ENCODE data around the gene TMEM144. TPM values are rescaled to one million over a fixed set of nuclear protein-coding genes. Genes with fewer than 3 reads are reported as not detected.

TMEM144 gene
- total RNA-seq, 1 experiment from 2014 or later: 17.9 TPM

DNA sequence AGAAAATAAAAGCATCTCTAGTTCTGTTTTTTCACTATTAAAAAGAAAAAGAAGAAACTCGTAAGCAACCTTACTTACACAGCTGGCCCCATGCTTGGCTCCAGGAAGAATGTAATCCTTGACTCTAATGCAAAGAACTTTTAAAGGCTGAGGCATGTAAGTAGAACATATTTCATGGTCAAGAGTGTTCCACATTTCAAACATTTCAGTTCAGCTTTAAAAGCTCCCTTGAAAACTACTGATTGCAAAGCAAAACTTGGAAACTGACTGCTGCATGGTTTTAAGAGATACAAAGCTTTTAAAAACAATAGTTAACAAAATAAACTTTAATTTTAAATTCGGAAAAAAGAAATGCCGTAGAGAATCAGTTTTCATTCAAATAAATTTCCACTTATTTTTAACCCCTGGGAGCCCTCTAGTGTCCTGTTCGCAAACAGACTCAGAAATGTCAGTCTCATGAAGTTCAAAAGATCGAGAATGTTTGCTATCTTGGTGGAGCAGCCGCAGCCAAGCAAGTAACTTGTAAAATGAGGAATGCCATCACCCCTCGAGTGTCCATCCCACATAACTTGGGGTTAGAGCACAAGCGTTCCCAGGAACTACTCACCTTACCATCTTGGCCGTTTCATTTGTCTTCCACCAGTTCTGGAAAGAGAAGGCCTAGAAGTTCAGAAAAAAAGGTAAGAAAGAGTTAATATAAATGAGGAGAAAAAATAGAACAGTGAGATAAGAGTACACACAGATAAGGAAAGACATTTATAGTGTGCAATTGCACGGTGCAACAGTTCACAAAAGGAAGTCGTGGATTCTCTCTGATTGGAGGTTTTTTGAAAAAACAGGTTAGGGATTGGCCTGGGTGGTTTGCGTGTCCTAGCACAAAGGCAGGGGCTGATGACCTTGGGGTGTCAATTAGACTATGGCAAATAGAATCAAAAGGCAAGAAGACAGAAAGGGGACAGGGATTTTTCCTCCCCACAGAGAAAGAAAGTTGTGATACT lies 37.7 kb upstream of the TMEM144 start, which contains the start of gene GASK1B:
GASK1B (minus strand) TSS at position 765 of the 998 bp plus-strand sequence. CDS start 1,650 bp downstream, outside the sequence.
- Histone ChIP-seq H3K4me3 (ENCODE audit: low read depth, low read length) (peak within 1 kb of the TSS; percentile 49), H3K9me3 (no peaks in the 10 kb centered on the region), H3K36me3 (ENCODE audit: control insufficient read depth, insufficient read depth, low read length) (no peaks in the 10 kb centered on the region), H3K27me3 (replicated peaks; ENCODE audit: control insufficient read depth, insufficient read depth, low read length) (no peaks in the 10 kb centered on the region), H3K4me1 (peaks cover 14% of the 10 kb centered on the region)
- no peaks in the 10 kb centered on the region for H3K9me3 Mint-ChIP-seq (ENCODE audit: unreplicated experiment)
- intact Hi-C loops (cut with micrococcal nuclease; ENCODE audit: unreplicated experiment): loop anchor here (1.0 kb wide), 1 partner anchor 180 kb away; no protein-coding TSS in a partner anchor
- H3K4me3 Mint-ChIP-seq (ENCODE audit: unreplicated experiment): peak within 1 kb of the TSS; percentile 89
- CTCF ChIA-PET: no interaction called here
- POLR2A ChIA-PET: no interaction called here
- H3K4me1 Mint-ChIP-seq (ENCODE audit: low read depth, unreplicated experiment): peaks cover 14% of the 10 kb centered on the region
- H3K36me3 Mint-ChIP-seq (ENCODE audit: insufficient read depth, unreplicated experiment): peaks cover 34% of the 10 kb centered on the region
- DNase-seq: peak; percentile 56 to 68
- H3K27me3 Mint-ChIP-seq (ENCODE audit: insufficient read depth, unreplicated experiment): no peaks in the 10 kb centered on the region
- TF ChIP-seq, protein P1, sequence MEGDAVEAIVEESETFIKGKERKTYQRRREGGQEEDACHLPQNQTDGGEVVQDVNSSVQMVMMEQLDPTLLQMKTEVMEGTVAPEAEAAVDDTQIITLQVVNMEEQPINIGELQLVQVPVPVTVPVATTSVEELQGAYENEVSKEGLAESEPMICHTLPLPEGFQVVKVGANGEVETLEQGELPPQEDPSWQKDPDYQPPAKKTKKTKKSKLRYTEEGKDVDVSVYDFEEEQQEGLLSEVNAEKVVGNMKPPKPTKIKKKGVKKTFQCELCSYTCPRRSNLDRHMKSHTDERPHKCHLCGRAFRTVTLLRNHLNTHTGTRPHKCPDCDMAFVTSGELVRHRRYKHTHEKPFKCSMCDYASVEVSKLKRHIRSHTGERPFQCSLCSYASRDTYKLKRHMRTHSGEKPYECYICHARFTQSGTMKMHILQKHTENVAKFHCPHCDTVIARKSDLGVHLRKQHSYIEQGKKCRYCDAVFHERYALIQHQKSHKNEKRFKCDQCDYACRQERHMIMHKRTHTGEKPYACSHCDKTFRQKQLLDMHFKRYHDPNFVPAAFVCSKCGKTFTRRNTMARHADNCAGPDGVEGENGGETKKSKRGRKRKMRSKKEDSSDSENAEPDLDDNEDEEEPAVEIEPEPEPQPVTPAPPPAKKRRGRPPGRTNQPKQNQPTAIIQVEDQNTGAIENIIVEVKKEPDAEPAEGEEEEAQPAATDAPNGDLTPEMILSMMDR (IDR thresholded peaks at IDR 0.05; ENCODE audit: insufficient read depth in 1 of 2, low read depth in 1 of 2, low read length in 1 of 2, severe bottlenecking in 1 of 2, unreplicated experiment in 1 of 2): peak; percentile 25 to 27
- peak within 1 kb of the TSS; percentile 97 for H3K27ac Mint-ChIP-seq (ENCODE audit: unreplicated experiment)
- no TSS peak for BruUV-seq (replicated peaks)

DNA sequence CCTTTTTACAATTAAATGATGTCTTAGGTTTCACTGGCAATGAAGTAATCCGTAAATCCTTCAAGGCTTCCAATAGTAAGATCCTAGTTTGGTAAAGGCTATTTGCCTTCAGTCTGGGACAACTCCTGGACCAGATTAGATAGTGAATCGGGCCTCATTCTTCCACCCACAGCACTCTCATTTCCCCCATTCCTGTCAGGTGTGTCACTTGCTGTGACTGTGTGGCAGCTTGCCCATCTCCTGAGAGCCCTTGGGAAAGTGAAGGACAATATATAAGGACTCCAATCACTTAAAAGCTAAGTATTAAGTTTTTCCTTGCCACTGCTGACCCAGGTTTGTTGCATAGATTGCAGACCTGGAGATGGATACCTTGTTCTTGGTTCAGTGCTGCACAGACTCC lies 34.2 kb upstream of the TMEM144 start:
- Mint-ChIP-seq H3K27me3 (ENCODE audit: insufficient read depth, unreplicated experiment) (no peaks in the 10 kb centered on the region), H3K27ac (ENCODE audit: unreplicated experiment) (no peak overlapping the region), H3K4me1 (ENCODE audit: low read depth, unreplicated experiment) (peaks cover 14% of the 10 kb centered on the region), H3K4me3 (ENCODE audit: unreplicated experiment) (peak overlapping the region; percentile 42), H3K36me3 (ENCODE audit: insufficient read depth, unreplicated experiment) (peaks cover 33% of the 10 kb centered on the region), H3K9me3 (ENCODE audit: unreplicated experiment) (no peaks in the 10 kb centered on the region)
- BruUV-seq (replicated peaks): no TSS peak
- CTCF ChIA-PET: no interaction called here
- H3K4me3 ChIP-seq (ENCODE audit: low read depth, low read length): no peak overlapping the region
- TF ChIP-seq, protein P1 (IDR thresholded peaks at IDR 0.05; ENCODE audit: insufficient read depth in 1 of 2, low read depth in 1 of 2, low read length in 1 of 2, severe bottlenecking in 1 of 2, unreplicated experiment in 1 of 2): no peak
- H3K4me1 ChIP-seq: peaks cover 14% of the 10 kb centered on the region
- intact Hi-C loops (cut with micrococcal nuclease; ENCODE audit: unreplicated experiment): no loop called here
- POLR2A ChIA-PET: no interaction called here
- H3K36me3 ChIP-seq (ENCODE audit: control insufficient read depth, insufficient read depth, low read length): no peaks in the 10 kb centered on the region
- DNase-seq: no peak
- H3K27me3 ChIP-seq (replicated peaks; ENCODE audit: control insufficient read depth, insufficient read depth, low read length): no peaks in the 10 kb centered on the region
- H3K9me3 ChIP-seq: no peaks in the 10 kb centered on the region

DNA sequence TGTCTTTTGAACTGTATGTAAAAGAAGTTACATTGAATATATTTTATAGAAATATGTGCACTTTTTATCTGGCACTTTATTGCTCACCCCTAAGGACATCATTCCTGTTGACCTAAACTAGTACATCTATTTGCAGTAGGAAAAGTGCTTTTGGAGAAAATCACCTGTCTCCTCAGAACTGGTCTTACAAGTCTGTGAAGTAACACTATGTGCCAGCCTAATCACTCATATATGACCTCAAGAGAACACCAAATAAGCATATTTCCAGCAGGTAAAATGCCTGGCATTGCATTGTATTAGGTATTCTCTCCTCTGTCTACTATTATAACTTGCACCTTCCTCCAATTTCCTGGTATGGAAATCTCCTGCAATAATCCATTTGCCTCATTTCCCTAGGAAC lies 33.5 kb upstream of the TMEM144 start:
- H3K4me3 ChIP-seq (ENCODE audit: low read depth, low read length): no peak overlapping the region
- ChIA-PET CTCF (no interaction called here), POLR2A (no interaction called here)
- H3K27me3 Mint-ChIP-seq (ENCODE audit: insufficient read depth, unreplicated experiment): no peaks in the 10 kb centered on the region
- DNase-seq: no peak
- no TSS peak for BruUV-seq (replicated peaks)
- no peaks in the 10 kb centered on the region for H3K9me3 Mint-ChIP-seq (ENCODE audit: unreplicated experiment)
- no peaks in the 10 kb centered on the region for H3K27me3 ChIP-seq (replicated peaks; ENCODE audit: control insufficient read depth, insufficient read depth, low read length)
- H3K36me3 ChIP-seq (ENCODE audit: control insufficient read depth, insufficient read depth, low read length): no peaks in the 10 kb centered on the region
- no peak overlapping the region for H3K4me3 Mint-ChIP-seq (ENCODE audit: unreplicated experiment)
- TF ChIP-seq, protein P1 (IDR thresholded peaks at IDR 0.05; ENCODE audit: insufficient read depth in 1 of 2, low read depth in 1 of 2, low read length in 1 of 2, severe bottlenecking in 1 of 2, unreplicated experiment in 1 of 2): no peak
- peaks cover 14% of the 10 kb centered on the region for H3K4me1 ChIP-seq
- H3K4me1 Mint-ChIP-seq (ENCODE audit: low read depth, unreplicated experiment): peaks cover 14% of the 10 kb centered on the region
- peaks cover 30% of the 10 kb centered on the region for H3K36me3 Mint-ChIP-seq (ENCODE audit: insufficient read depth, unreplicated experiment)
- H3K27ac Mint-ChIP-seq (ENCODE audit: unreplicated experiment): no peak overlapping the region
- H3K9me3 ChIP-seq: no peaks in the 10 kb centered on the region
- intact Hi-C loops (cut with micrococcal nuclease; ENCODE audit: unreplicated experiment): no loop called here

All from Caco-2 (cell line).